WTC11 (cell line): Measurements from ENCODE around the gene MDH2. TPM values are rescaled to one million over a fixed set of nuclear protein-coding genes. Genes with fewer than 3 reads are reported as not detected.
"Not testable (repeated sequence)": the region's sequence is repeated elsewhere in the genome, so short reads cannot be mapped to it uniquely, and the experiment has no call there.

ENCODE experiments used
- ATAC-seq: fragments of 200-7000 bp; cut with Tn5 transposase; 2 replicates; pipeline ENCODE4 v1.10.0; 2021; ENCODE audit warnings: mild to moderate bottlenecking, moderate library complexity
- CTCF ChIA-PET: fragments of 300-600 bp; sonication (Branson Sonifier 250); formaldehyde crosslinking; loops from one replicate; lab custom pipeline; 2021; ENCODE audit warnings: antibody characterized with exemption; lab: Charles Lee
- POLR2A ChIA-PET: fragments of 350-600 bp; sonication (Branson Sonifier 250); formaldehyde crosslinking; loops from one replicate; lab custom pipeline; 2021; ENCODE audit warnings: antibody characterized with exemption; lab: Charles Lee
- DNase-seq: peaks from one replicate; pipeline ENCODE4 v3.0.0; 2021; ENCODE audit warnings: low spot score
- H3K27ac Mint-ChIP-seq: 2 replicates; pipeline ENCODE4 v1.8.0; 2021; ENCODE audit warnings: mixed read lengths
- H3K27me3 Mint-ChIP-seq: 2 replicates; pipeline ENCODE4 v1.8.0; 2021; ENCODE audit warnings: low read depth, mild to moderate bottlenecking, moderate library complexity, mixed read lengths
- H3K36me3 Mint-ChIP-seq: 2 replicates; pipeline ENCODE4 v1.8.0; 2021; ENCODE audit warnings: mixed read lengths
- H3K4me1 Mint-ChIP-seq: 2 replicates; pipeline ENCODE4 v1.8.0; 2022; ENCODE audit warnings: mixed read lengths
- H3K4me3 Mint-ChIP-seq: 2 replicates; pipeline ENCODE4 v1.8.0; 2021; ENCODE audit warnings: mild to moderate bottlenecking, moderate library complexity, mixed read lengths
- H3K9me3 Mint-ChIP-seq: 2 replicates; pipeline ENCODE4 v1.8.0; 2021; ENCODE audit warnings: mixed read lengths
- AR ChIP-seq: fragments of 250-450 bp; sonication (Bioruptor Pico); IDR thresholded peaks from 2 replicates; pipeline ENCODE4 v1.9.0; 2021; ENCODE audit warnings: mild to moderate bottlenecking
- ELF4 ChIP-seq: sonication (generic); formaldehyde crosslinking; IDR thresholded peaks from 2 replicates; pipeline ENCODE4 v1.8.1; 2022; ENCODE audit warnings: low read depth, mild to moderate bottlenecking, moderate library complexity, missing genetic modification reagents
- GRHL2 ChIP-seq: fragments of 250-450 bp; sonication (Bioruptor Pico); IDR thresholded peaks from 2 replicates; pipeline ENCODE4 v1.8.0; 2022; ENCODE audit warnings: mild to moderate bottlenecking, moderate library complexity; ENCODE audit not compliant: insufficient replicate concordance, severe bottlenecking
- HMGA2 ChIP-seq: fragments of 250-450 bp; sonication (Bioruptor Pico); IDR thresholded peaks from 2 replicates; pipeline ENCODE4 v1.4.0; 2021; ENCODE audit warnings: mild to moderate bottlenecking, moderate library complexity
- MYBL2 ChIP-seq: sonication (generic); formaldehyde crosslinking; IDR thresholded peaks from 2 replicates; pipeline ENCODE4 v1.8.1; 2023; ENCODE audit warnings: mild to moderate bottlenecking, moderate library complexity, missing genetic modification reagents
- NFE2L1 ChIP-seq: sonication (generic); formaldehyde crosslinking; IDR thresholded peaks from 2 replicates; pipeline ENCODE4 v1.8.1; 2023; ENCODE audit warnings: missing genetic modification reagents
- RELA ChIP-seq: sonication (generic); formaldehyde crosslinking; IDR thresholded peaks from 2 replicates; pipeline ENCODE4 v1.8.1; 2022; ENCODE audit warnings: missing genetic modification reagents, mild to moderate bottlenecking, borderline replicate concordance
- RORB ChIP-seq: fragments of 250-450 bp; sonication (Bioruptor Pico); IDR thresholded peaks from 2 replicates; pipeline ENCODE4 v1.9.0; 2021; ENCODE audit warnings: mild to moderate bottlenecking
- TP53 ChIP-seq: sonication (generic); formaldehyde crosslinking; IDR thresholded peaks from 2 replicates; pipeline ENCODE4 v1.8.1; 2023; ENCODE audit warnings: mild to moderate bottlenecking, missing genetic modification reagents
- ZMAT4 ChIP-seq: fragments of 250-450 bp; sonication (Bioruptor Pico); IDR thresholded peaks from 2 replicates; pipeline ENCODE4 v1.9.0; 2021; ENCODE audit warnings: mild to moderate bottlenecking
- ZNF138 ChIP-seq: sonication (generic); formaldehyde crosslinking; conservative IDR thresholded peaks from 2 replicates; pipeline ENCODE4 v1.8.1; 2022; ENCODE audit warnings: mild to moderate bottlenecking, moderate library complexity, missing genetic modification reagents
- ZNF219 ChIP-seq: sonication (generic); formaldehyde crosslinking; IDR thresholded peaks from 2 replicates; pipeline ENCODE4 v1.8.0; 2023; ENCODE audit warnings: missing genetic modification reagents, mild to moderate bottlenecking, borderline replicate concordance
- ZNF281 ChIP-seq: sonication (generic); formaldehyde crosslinking; IDR thresholded peaks from 2 replicates; pipeline ENCODE4 v1.8.0; 2023; ENCODE audit warnings: mild to moderate bottlenecking, missing genetic modification reagents
- ZNF317 ChIP-seq: sonication (generic); formaldehyde crosslinking; IDR thresholded peaks from 2 replicates; pipeline ENCODE4 v1.8.1; 2023; ENCODE audit warnings: low read depth, mild to moderate bottlenecking, moderate library complexity, missing genetic modification reagents, borderline replicate concordance
- ZNF396 ChIP-seq: fragments of 250-450 bp; sonication (Bioruptor Pico); IDR thresholded peaks from 2 replicates; pipeline ENCODE4 v1.8.0; 2021; ENCODE audit warnings: mild to moderate bottlenecking, moderate library complexity, borderline replicate concordance
- ZNF423 ChIP-seq: fragments of 250-450 bp; sonication (Bioruptor Pico); IDR thresholded peaks from 2 replicates; pipeline ENCODE4 v2.1.2; 2022; ENCODE audit warnings: mild to moderate bottlenecking, moderate library complexity
- ZNF671 ChIP-seq: fragments of 250-450 bp; sonication (Bioruptor Pico); IDR thresholded peaks from 2 replicates; pipeline ENCODE4 v1.8.0; 2021; ENCODE audit warnings: mild to moderate bottlenecking
- total RNA-seq: library from RNA; stranded (reverse); gene quantifications from 3 replicates; pipeline ENCODE4 v1.2.3, GENCODE V29; 2021

Gene MDH2
- total RNA-seq, 1 experiment from 2014 or later, result 333 TPM

- H3K4me3 Mint-ChIP-seq, result peak overlapping the region; percentile 99
- H3K36me3 Mint-ChIP-seq, result peaks cover 27% of the 10 kb centered on the region
- ATAC-seq, result no peak
- peaks cover 30% of the 10 kb centered on the region for H3K4me1 Mint-ChIP-seq
- no peaks in the 10 kb centered on the region for H3K9me3 Mint-ChIP-seq
- 0 out of 2 replicates have a peak, but pooled peaks have one; percentile 21 for TF ChIP-seq ZNF281 (CRISPR knock-in tag)
- no peak for TF ChIP-seq GRHL2 (CRISPR knock-in tag)
- no peaks in the 10 kb centered on the region for H3K27me3 Mint-ChIP-seq
- no peak for DNase-seq
- peak overlapping the region; percentile 72 for H3K27ac Mint-ChIP-seq
- POLR2A ChIA-PET, result interaction anchor here (2.2 kb wide), 1 partner anchor 114 kb away, joined by 7 read pairs; no protein-coding TSS in a partner anchor
- CTCF ChIA-PET, result interaction anchor here (2.7 kb wide), 1 partner anchor 25 kb away, joined by 13 read pairs; no protein-coding TSS in a partner anchor
These were observed 1.4 kb downstream of the MDH2 start for GRCh38 chr7:76049295-76049694.

GRCh38 chr7:76050545-76050944 lies 2.6 kb downstream of the MDH2 start:
- ChIA-PET POLR2A (interaction anchor here (0.6 kb wide), 1 partner anchor 120 kb away, joined by 3 read pairs; no protein-coding TSS in a partner anchor), CTCF (no interaction called here)
- no peak for DNase-seq
- Mint-ChIP-seq H3K4me1 (peaks cover 33% of the 10 kb centered on the region), H3K27me3 (no peaks in the 10 kb centered on the region), H3K27ac (peak overlapping the region; percentile 69), H3K36me3 (peaks cover 30% of the 10 kb centered on the region), H3K4me3 (peak overlapping the region; percentile 14), H3K9me3 (no peaks in the 10 kb centered on the region)
- TF ChIP-seq ZNF423, result no peak
- no peak for TF ChIP-seq ZMAT4 (CRISPR knock-in tag)
- no peak for TF ChIP-seq ZNF138 (CRISPR knock-in tag)
- no peak for TF ChIP-seq ZNF671
- TF ChIP-seq ZNF219, result no peak
- TF ChIP-seq MYBL2 (CRISPR knock-in tag), result no peak
- no peak for TF ChIP-seq AR
- ATAC-seq, result no peak

- ATAC-seq (no peak), DNase-seq (no peak)
- peaks cover 34% of the 10 kb centered on the region for H3K36me3 Mint-ChIP-seq
- H3K27ac Mint-ChIP-seq, result peak overlapping the region; percentile 93; the same call in 1 of the 2 replicates
- CTCF ChIA-PET, result interaction anchor here (0.7 to 0.9 kb wide), 2 partner anchors 22 to 90 kb away, joined by 3 read pairs; no protein-coding TSS in a partner anchor
- no peak overlapping the region for H3K4me3 Mint-ChIP-seq
- H3K9me3 Mint-ChIP-seq, result no peaks in the 10 kb centered on the region
- POLR2A ChIA-PET, result interaction anchor here (0.7 kb wide), 1 partner anchor 183 kb away, joined by 8 read pairs; no protein-coding TSS in a partner anchor
- no peak for TF ChIP-seq NFE2L1
- no peak for TF ChIP-seq ZNF138 (CRISPR knock-in tag)
- TF ChIP-seq ELF4 (CRISPR knock-in tag), result no peak
- TF ChIP-seq TP53, result no peak
- TF ChIP-seq HMGA2 (CRISPR knock-in tag), result no peak
- no peak for TF ChIP-seq ZNF396 (CRISPR knock-in tag)
- no peak for TF ChIP-seq RORB (CRISPR knock-in tag)
- no peak for TF ChIP-seq RELA (CRISPR knock-in tag)
- no peak for TF ChIP-seq ZNF317
- peaks cover 33% of the 10 kb centered on the region for H3K4me1 Mint-ChIP-seq
- H3K27me3 Mint-ChIP-seq, result no peaks in the 10 kb centered on the region
These were observed 3.9 kb downstream of the MDH2 start for GRCh38 chr7:76051840-76052239.

- POLR2A ChIA-PET, result interaction anchor here (0.7 kb wide), 1 partner anchor 1323 kb away, joined by 3 read pairs; no protein-coding TSS in a partner anchor
These were observed 4.8 kb downstream of the MDH2 start for GRCh38 chr7:76052681-76053080.

More at GRCh38 chr7:76052681-76053080, 4.8 kb downstream of the MDH2 start:
- peak overlapping the region; percentile 57 for H3K27ac Mint-ChIP-seq
- ATAC-seq, H3K9me3 Mint-ChIP-seq, DNase-seq, H3K4me3 Mint-ChIP-seq, H3K27me3 Mint-ChIP-seq: not testable (repeated sequence)
- CTCF ChIA-PET, result interaction anchor here (0.6 kb wide), 1 partner anchor 187 kb away, joined by 3 read pairs; no protein-coding TSS in a partner anchor
- H3K4me1 Mint-ChIP-seq, result peaks cover 33% of the 10 kb centered on the region
- H3K36me3 Mint-ChIP-seq, result peaks cover 41% of the 10 kb centered on the region
